Adrenal gland (tissue), 5 donors: ENCODE measurements around the gene MTIF2.

ENCODE experiments used
- CTCF ChIP-seq, 6 experiments: fragments of 450-650 bp in 4 of 6; fragments of 200-600 bp in 2 of 6; sonication (generic) in 1 of 6; IDR thresholded peaks; 1 replicate in 5 of 6; 2 replicates in 1 of 6; pipeline versions ENCODE4 v1.5.1 to v1.8.0; 2016 to 2021; ENCODE audit warnings: antibody characterized with exemption in 6 of 6, mild to moderate bottlenecking in 2 of 6, moderate library complexity in 1 of 6
- POLR2A ChIP-seq, 2 donors: fragments of 450-650 bp; IDR thresholded peaks; one replicate each; pipeline ENCODE4 v1.6.1; 2017; ENCODE audit warnings: antibody characterized with exemption in 2 of 2, mild to moderate bottlenecking in 2 of 2, moderate library complexity in 1 of 2
- donor health status: DM: no; HTN: no; CAD: no.

- TF ChIP-seq CTCF (IDR thresholded peaks at IDR 0.05) (no peak), POLR2A (IDR thresholded peaks at IDR 0.05) (no peak)
These were observed 29.3 kb downstream of the MTIF2 start for GRCh38 chr2:55239656-55240222.
